GM12878 (cell line): ENCODE data around the gene DIMT1. TPM values are rescaled to one million over a fixed set of nuclear protein-coding genes. Genes with fewer than 3 reads are reported as not detected.

Source experiments
- ATAC-seq: fragments of 200-7000 bp; cut with Tn5 transposase; 3 replicates; pipeline ENCODE4 v1.9.1; 2020; ENCODE audit warnings: mild to moderate bottlenecking, moderate library complexity
- BruUV-seq: library from RNA; stranded (reverse); fragments of 400-500 nt; replicated peaks from 2 replicates; lab custom pipeline; 2021; lab: Mats Ljungman, UMichigan
- CTCF ChIA-PET: fragments of 300-600 bp; sonication (Branson Sonifier 250); formaldehyde crosslinking; extraction: SDS; loops from one replicate; lab custom pipeline; 2021; ENCODE audit warnings: inconsistent platforms; lab: Yijun Ruan, JAX
- POLR2A ChIA-PET: fragments of 350-600 bp; formaldehyde crosslinking; extraction: SDS; loops from one replicate; lab custom pipeline; 2021; ENCODE audit warnings: inconsistent platforms; lab: Charles Lee
- RAD21 ChIA-PET: fragments of 300-600 bp; sonication (Branson Sonifier 250); formaldehyde crosslinking; loops from one replicate; lab custom pipeline; 2023; ENCODE audit warnings: antibody characterized with exemption; ENCODE audit not compliant: unreplicated experiment; lab: Charles Lee
- SMC1A ChIA-PET: fragments of 300-600 bp; sonication (Branson Sonifier 250); formaldehyde crosslinking; loops from one replicate; lab custom pipeline; 2023; ENCODE audit not compliant: unreplicated experiment, uncharacterized antibody; lab: Charles Lee
- DNase-seq: peaks from one replicate; pipeline ENCODE4 v3.0.0-alpha.2; 2011; ENCODE audit warnings: low read depth, low spot score
- FAIRE-seq: peaks from 3 replicates; lab custom pipeline; 2011; peaks lifted over from hg19 to GRCh38; lab: Jason Lieb, UNC
- H2AFZ ChIP-seq: 2 replicates; pipeline ENCODE4 v1.6.0; 2011; ENCODE audit warnings: low read depth, low read length, control low read depth; ENCODE audit not compliant: control insufficient read depth
- H3K27ac ChIP-seq: 2 replicates; pipeline ENCODE4 v1.5.1; 2011; ENCODE audit warnings: control low read depth; ENCODE audit not compliant: control insufficient read depth, insufficient read depth
- H3K27me3 ChIP-seq, 2 experiments: replicated peaks in 1 of 2; 2 replicates each; pipeline versions ENCODE4 v1.6.0 to v1.6.1; 2011; ENCODE audit warnings: low read length in 1 of 2; ENCODE audit not compliant: control insufficient read depth in 2 of 2, insufficient read depth in 2 of 2
- H3K36me3 ChIP-seq, 2 experiments: 2 replicates each; pipeline ENCODE4 v1.5.1; 2011; ENCODE audit warnings: low read length in 1 of 2; ENCODE audit not compliant: control insufficient read depth in 2 of 2, insufficient read depth in 2 of 2
- H3K4me1 ChIP-seq: 2 replicates; pipeline ENCODE4 v1.6.1; 2011; ENCODE audit warnings: mild to moderate bottlenecking, low read length, moderate library complexity, mixed read lengths; ENCODE audit not compliant: control insufficient read depth, insufficient read depth
- H3K4me2 ChIP-seq: 2 replicates; pipeline ENCODE4 v1.6.0; 2011; ENCODE audit warnings: control low read depth; ENCODE audit not compliant: control insufficient read depth, insufficient read depth
- H3K4me3 ChIP-seq: fragments of 200-600 bp; sonication (generic); 2 replicates; pipeline ENCODE4 v1.5.1; 2016
- H3K79me2 ChIP-seq: 2 replicates; pipeline ENCODE4 v1.6.0; 2011; ENCODE audit warnings: low read length; ENCODE audit not compliant: control insufficient read depth, insufficient read depth
- H3K9ac ChIP-seq: 2 replicates; pipeline ENCODE4 v1.8.0; 2011; ENCODE audit warnings: low read length, control low read depth, mixed read lengths; ENCODE audit not compliant: control insufficient read depth, insufficient read depth
- H3K9me3 ChIP-seq: replicated peaks from 3 replicates; pipeline ENCODE4 v1.5.1; 2011; ENCODE audit warnings: mild to moderate bottlenecking, low read length; ENCODE audit not compliant: control insufficient read depth, insufficient read depth
- H4K20me1 ChIP-seq: 2 replicates; pipeline ENCODE4 v1.6.0; 2011; ENCODE audit not compliant: control insufficient read depth, insufficient read depth
- BMI1 ChIP-seq: fragments of 450-650 bp; IDR thresholded peaks from 2 replicates; pipeline ENCODE4 v1.6.1; 2016; ENCODE audit warnings: mild to moderate bottlenecking, moderate library complexity, borderline replicate concordance
- DPF2 ChIP-seq: fragments of 450-650 bp; IDR thresholded peaks from 2 replicates; pipeline ENCODE4 v1.6.1; 2017; ENCODE audit warnings: mild to moderate bottlenecking
- HCFC1 ChIP-seq: fragments of 150-350 bp; IDR thresholded peaks from 2 replicates; pipeline ENCODE4 v1.6.1; 2014; ENCODE audit warnings: low read length
- POLR2AphosphoS5 ChIP-seq: IDR thresholded peaks from 2 replicates; pipeline ENCODE4 v1.6.1; 2011; ENCODE audit warnings: mild to moderate bottlenecking, low read length, inconsistent platforms
- in situ Hi-C: fragments of 300-500 bp; cut with MboI; formaldehyde crosslinking; loops from 9 replicates; pipeline ENCODE4 v1.14.3; 2018; ENCODE audit warnings: mixed read lengths
- intact Hi-C: fragments of 100-400 bp; cut with micrococcal nuclease; formaldehyde crosslinking; loops from one replicate; pipeline ENCODE4 v1.14.2; 2022; ENCODE audit not compliant: unreplicated experiment
- polyA plus RNA-seq, 11 experiments: library from polyadenylated mRNA; depleted of rRNA in 4 of 11; unstranded in 6 of 11; stranded (reverse) in 5 of 11; fragments of >200 nt; fragmentation: Nextera tagmentation in 4 of 11; fragmentation: Illumina TruSeq in 1 of 11; extraction: Ambion mirVana in 4 of 11; extraction: Trizol in 1 of 11; gene quantifications; 1 replicate in 1 of 11; 2 replicates in 10 of 11; pipeline versions ENCODE4 v1.2.1 to v1.2.3, GENCODE V29; 2011 to 2016; ENCODE audit warnings: inconsistent platforms in 2 of 11, missing spikeins in 2 of 11, low read depth in 1 of 11
- total RNA-seq, 4 experiments: library from RNA; depleted of rRNA in 3 of 4; stranded (reverse); fragments of >200 nt in 3 of 4; fragmentation: Illumina TruSeq in 1 of 4; extraction: Trizol in 1 of 4; gene quantifications; 2 replicates each; pipeline versions ENCODE4 v1.2.1 to v1.2.3, GENCODE V29; 2013 to 2021
- TF ChIP-seq, protein P1 (sequence below): fragments of 450-650 bp; IDR thresholded peaks from 2 replicates; pipeline ENCODE4 v1.6.1; 2017; ENCODE audit warnings: mild to moderate bottlenecking, moderate library complexity
- TF ChIP-seq, protein P2 (sequence below): IDR thresholded peaks from 2 replicates; pipeline ENCODE4 v1.6.1; 2012; ENCODE audit warnings: low read depth, low read length, improper control_type of control experiment

The DIMT1 gene
- total and polyA plus RNA-seq, 10 of the 15 experiments (the other 5 are each of a cell fraction or from before 2014, with no cell fraction given), result 19.0 to 66.2 (median 31.6) TPM

DNA sequence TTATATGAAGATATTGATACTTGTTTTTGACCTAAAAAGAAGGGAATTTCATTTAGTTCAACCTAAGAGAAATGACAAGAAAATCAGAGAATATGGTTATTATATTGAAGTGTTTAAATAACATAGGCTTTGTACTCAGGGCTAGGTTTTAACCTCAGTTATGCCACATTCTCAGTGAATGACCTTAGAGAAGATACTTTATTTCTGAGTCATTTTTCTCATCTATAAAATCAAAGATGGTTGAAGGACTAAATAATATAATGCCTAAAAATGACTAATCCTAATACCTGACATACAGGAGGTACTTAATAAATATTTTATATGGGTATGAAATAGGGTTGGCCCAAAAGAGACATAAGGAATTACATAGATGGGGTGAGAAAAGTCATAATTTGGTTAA, 32.3 kb downstream of the DIMT1 start:
- RAD21 ChIA-PET, result no interaction called here
- no TSS peak for BruUV-seq
- Histone ChIP-seq H3K9me3 (no peaks in the 10 kb centered on the region), H3K9ac (no peak overlapping the region), H2AFZ (no peak overlapping the region), H3K4me2 (no peak overlapping the region), H3K36me3 (peaks cover 2 to 17% of the 10 kb centered on the region in 2 experiments), H3K27ac (no peak overlapping the region), H4K20me1 (no peaks in the 10 kb centered on the region), H3K4me1 (no peaks in the 10 kb centered on the region), H3K4me3 (no peak overlapping the region), H3K79me2 (no peaks in the 10 kb centered on the region), H3K27me3 (no peaks in the 10 kb centered on the region)
- CTCF ChIA-PET, result interaction anchor here (1.1 kb wide), 1 partner anchor 147 kb away, joined by 3 read pairs; no protein-coding TSS in a partner anchor
- in situ Hi-C loops, result no loop called here
- intact Hi-C loops, result no loop called here
- FAIRE-seq (no peak), ATAC-seq (no peak), DNase-seq (no peak)
- TF ChIP-seq DPF2, result no peak
- TF ChIP-seq POLR2AphosphoS5, result no peak
- TF ChIP-seq, protein P1, sequence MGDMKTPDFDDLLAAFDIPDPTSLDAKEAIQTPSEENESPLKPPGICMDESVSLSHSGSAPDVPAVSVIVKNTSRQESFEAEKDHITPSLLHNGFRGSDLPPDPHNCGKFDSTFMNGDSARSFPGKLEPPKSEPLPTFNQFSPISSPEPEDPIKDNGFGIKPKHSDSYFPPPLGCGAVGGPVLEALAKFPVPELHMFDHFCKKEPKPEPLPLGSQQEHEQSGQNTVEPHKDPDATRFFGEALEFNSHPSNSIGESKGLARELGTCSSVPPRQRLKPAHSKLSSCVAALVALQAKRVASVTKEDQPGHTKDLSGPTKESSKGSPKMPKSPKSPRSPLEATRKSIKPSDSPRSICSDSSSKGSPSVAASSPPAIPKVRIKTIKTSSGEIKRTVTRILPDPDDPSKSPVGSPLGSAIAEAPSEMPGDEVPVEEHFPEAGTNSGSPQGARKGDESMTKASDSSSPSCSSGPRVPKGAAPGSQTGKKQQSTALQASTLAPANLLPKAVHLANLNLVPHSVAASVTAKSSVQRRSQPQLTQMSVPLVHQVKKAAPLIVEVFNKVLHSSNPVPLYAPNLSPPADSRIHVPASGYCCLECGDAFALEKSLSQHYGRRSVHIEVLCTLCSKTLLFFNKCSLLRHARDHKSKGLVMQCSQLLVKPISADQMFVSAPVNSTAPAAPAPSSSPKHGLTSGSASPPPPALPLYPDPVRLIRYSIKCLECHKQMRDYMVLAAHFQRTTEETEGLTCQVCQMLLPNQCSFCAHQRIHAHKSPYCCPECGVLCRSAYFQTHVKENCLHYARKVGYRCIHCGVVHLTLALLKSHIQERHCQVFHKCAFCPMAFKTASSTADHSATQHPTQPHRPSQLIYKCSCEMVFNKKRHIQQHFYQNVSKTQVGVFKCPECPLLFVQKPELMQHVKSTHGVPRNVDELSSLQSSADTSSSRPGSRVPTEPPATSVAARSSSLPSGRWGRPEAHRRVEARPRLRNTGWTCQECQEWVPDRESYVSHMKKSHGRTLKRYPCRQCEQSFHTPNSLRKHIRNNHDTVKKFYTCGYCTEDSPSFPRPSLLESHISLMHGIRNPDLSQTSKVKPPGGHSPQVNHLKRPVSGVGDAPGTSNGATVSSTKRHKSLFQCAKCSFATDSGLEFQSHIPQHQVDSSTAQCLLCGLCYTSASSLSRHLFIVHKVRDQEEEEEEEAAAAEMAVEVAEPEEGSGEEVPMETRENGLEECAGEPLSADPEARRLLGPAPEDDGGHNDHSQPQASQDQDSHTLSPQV, result no peak
- TF ChIP-seq HCFC1, result no peak
- TF ChIP-seq BMI1, result no peak
- TF ChIP-seq, protein P2, sequence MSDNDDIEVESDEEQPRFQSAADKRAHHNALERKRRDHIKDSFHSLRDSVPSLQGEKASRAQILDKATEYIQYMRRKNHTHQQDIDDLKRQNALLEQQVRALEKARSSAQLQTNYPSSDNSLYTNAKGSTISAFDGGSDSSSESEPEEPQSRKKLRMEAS, result no peak
- POLR2A ChIA-PET, result no interaction called here
- SMC1A ChIA-PET, result no interaction called here
